GM12878 (cell line): ENCODE results near the gene TRPM6.

Experiments used
- CEBPB ChIP-seq, 2 experiments: fragments of 150-350 bp in 1 of 2; IDR thresholded peaks; 2 replicates each; pipeline ENCODE4 v1.6.1; 2012 to 2014; ENCODE audit warnings: low read depth in 2 of 2, low read length in 2 of 2, borderline replicate concordance in 1 of 2, inconsistent platforms in 1 of 2
- EZH2 ChIP-seq: IDR thresholded peaks from 2 replicates; pipeline ENCODE4 v1.6.1; 2012; ENCODE audit warnings: low read depth, mild to moderate bottlenecking, control low read depth, inconsistent platforms, low read length, borderline replicate concordance; ENCODE audit not compliant: control insufficient read depth
- MYC ChIP-seq: IDR thresholded peaks from 2 replicates; pipeline ENCODE4 v1.6.1; 2011; ENCODE audit warnings: mild to moderate bottlenecking, low read length, moderate library complexity, inconsistent platforms; ENCODE audit not compliant: insufficient read depth, insufficient replicate concordance, insufficient read length, severe bottlenecking
- POLR2A ChIP-seq: IDR thresholded peaks from 2 replicates; pipeline ENCODE4 v1.6.1; 2011; ENCODE audit warnings: low read depth, mild to moderate bottlenecking, low read length
- RBBP5 ChIP-seq: fragments of 200-600 bp; sonication (generic); conservative IDR thresholded peaks from 2 replicates; pipeline ENCODE4 v1.6.1; 2016
- RFX5 ChIP-seq: IDR thresholded peaks from 2 replicates; pipeline ENCODE4 v1.6.1; 2011; ENCODE audit warnings: low read depth, low read length, improper control_type of control experiment
- RUNX3 ChIP-seq: IDR thresholded peaks from 2 replicates; pipeline ENCODE4 v1.6.1; 2012; ENCODE audit warnings: low read length, inconsistent platforms
- TF ChIP-seq, protein P1 (sequence below), 3 experiments: IDR thresholded peaks in 2 of 3; conservative IDR thresholded peaks in 1 of 3; 2 replicates each; pipeline ENCODE4 v1.5.1; 2011; ENCODE audit warnings: low read depth in 3 of 3, low read length in 3 of 3, mild to moderate bottlenecking in 3 of 3, control low read depth in 2 of 3, moderate library complexity in 2 of 3, inconsistent platforms in 1 of 3, mixed read lengths in 1 of 3; ENCODE audit not compliant: control insufficient read depth in 2 of 3, insufficient read depth in 1 of 3; ENCODE audit errors: extremely low read depth in 1 of 3
- TF ChIP-seq, protein P2 (sequence below): IDR thresholded peaks from 2 replicates; pipeline ENCODE4 v1.6.1; 2012; ENCODE audit warnings: mild to moderate bottlenecking, low read depth, low read length

DNA sequence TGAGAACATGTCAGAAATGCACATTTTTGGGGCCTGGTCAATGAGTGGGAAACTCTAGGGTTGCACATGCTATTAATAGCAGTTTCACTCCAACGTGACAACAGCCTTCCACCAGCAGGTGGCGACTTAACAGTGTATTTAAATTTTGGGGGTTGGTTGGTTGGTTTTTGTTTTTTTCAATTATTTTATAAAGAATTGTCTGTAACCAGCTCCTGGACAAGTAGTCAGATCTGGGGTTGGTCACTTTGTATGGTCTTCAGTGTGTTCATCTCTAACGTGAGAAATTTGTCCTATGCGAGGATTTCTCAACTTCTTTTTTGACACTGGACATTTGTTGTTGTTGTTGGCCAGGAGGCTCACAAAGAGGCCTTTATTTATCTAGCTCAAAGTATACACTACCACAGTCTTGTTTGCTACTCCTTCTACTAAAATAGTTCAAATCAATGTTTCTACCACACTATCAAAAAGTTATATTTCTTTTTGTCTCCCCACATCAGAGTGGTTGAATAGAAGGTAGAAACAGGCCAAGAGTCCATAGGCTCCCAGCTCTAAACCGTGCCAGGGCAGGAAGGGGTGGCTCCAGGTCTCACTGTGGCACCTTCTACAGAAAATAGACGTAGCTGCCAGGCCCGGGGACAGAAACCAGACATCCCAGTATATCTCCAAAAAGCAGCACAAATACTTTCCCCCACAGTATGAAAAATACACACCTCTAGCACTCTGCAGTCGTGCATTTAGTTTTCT is 110.4 kb downstream of the TRPM6 start:
- TF ChIP-seq CEBPB (IDR thresholded peaks at IDR 0.05; ENCODE audit: borderline replicate concordance in 1 of 2, low read depth in 2 of 2, low read length in 2 of 2), result no peak
- TF ChIP-seq, protein P1, sequence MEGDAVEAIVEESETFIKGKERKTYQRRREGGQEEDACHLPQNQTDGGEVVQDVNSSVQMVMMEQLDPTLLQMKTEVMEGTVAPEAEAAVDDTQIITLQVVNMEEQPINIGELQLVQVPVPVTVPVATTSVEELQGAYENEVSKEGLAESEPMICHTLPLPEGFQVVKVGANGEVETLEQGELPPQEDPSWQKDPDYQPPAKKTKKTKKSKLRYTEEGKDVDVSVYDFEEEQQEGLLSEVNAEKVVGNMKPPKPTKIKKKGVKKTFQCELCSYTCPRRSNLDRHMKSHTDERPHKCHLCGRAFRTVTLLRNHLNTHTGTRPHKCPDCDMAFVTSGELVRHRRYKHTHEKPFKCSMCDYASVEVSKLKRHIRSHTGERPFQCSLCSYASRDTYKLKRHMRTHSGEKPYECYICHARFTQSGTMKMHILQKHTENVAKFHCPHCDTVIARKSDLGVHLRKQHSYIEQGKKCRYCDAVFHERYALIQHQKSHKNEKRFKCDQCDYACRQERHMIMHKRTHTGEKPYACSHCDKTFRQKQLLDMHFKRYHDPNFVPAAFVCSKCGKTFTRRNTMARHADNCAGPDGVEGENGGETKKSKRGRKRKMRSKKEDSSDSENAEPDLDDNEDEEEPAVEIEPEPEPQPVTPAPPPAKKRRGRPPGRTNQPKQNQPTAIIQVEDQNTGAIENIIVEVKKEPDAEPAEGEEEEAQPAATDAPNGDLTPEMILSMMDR (IDR thresholded peaks at IDR 0.05 in 2 of 3, conservative IDR thresholded peaks at IDR 0.05 in 1 of 3; ENCODE audit: control insufficient read depth in 2 of 3, extremely low read depth in 1 of 3, insufficient read depth in 1 of 3, low read depth in 3 of 3, low read length in 3 of 3), result peak; percentile 69 to 79 (median 74)
- no peak for TF ChIP-seq RFX5
- TF ChIP-seq EZH2, result no peak
- no peak; the same call in 1 of the 2 replicates for TF ChIP-seq RUNX3
- no peak for TF ChIP-seq RBBP5
- no peak for TF ChIP-seq MYC
- TF ChIP-seq, protein P2, sequence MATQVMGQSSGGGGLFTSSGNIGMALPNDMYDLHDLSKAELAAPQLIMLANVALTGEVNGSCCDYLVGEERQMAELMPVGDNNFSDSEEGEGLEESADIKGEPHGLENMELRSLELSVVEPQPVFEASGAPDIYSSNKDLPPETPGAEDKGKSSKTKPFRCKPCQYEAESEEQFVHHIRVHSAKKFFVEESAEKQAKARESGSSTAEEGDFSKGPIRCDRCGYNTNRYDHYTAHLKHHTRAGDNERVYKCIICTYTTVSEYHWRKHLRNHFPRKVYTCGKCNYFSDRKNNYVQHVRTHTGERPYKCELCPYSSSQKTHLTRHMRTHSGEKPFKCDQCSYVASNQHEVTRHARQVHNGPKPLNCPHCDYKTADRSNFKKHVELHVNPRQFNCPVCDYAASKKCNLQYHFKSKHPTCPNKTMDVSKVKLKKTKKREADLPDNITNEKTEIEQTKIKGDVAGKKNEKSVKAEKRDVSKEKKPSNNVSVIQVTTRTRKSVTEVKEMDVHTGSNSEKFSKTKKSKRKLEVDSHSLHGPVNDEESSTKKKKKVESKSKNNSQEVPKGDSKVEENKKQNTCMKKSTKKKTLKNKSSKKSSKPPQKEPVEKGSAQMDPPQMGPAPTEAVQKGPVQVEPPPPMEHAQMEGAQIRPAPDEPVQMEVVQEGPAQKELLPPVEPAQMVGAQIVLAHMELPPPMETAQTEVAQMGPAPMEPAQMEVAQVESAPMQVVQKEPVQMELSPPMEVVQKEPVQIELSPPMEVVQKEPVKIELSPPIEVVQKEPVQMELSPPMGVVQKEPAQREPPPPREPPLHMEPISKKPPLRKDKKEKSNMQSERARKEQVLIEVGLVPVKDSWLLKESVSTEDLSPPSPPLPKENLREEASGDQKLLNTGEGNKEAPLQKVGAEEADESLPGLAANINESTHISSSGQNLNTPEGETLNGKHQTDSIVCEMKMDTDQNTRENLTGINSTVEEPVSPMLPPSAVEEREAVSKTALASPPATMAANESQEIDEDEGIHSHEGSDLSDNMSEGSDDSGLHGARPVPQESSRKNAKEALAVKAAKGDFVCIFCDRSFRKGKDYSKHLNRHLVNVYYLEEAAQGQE, result no peak
- TF ChIP-seq POLR2A, result no peak
